ENCODE measurements around the gene LYRM4.

The LYRM4 gene

DNA sequence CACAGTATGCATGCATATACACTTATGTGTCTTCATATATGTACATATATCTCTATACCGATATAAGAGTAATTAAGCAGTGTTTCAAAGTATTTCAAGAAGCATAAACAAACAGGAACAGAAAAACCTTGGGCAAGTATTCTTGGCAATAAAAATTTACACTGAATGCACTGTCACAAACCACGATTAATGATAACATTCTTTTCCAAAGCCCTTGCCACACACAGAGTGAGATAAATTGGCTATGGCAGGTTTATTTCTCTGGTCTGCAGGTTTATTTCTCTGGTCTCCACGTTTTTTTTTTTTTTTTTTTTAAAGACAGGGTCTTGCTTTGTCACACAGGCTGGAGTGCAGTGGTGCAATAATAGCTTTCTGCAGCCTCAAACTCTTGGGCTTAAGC, 102.6 kb downstream of the LYRM4 start:
- TF ChIP-seq, protein P1, sequence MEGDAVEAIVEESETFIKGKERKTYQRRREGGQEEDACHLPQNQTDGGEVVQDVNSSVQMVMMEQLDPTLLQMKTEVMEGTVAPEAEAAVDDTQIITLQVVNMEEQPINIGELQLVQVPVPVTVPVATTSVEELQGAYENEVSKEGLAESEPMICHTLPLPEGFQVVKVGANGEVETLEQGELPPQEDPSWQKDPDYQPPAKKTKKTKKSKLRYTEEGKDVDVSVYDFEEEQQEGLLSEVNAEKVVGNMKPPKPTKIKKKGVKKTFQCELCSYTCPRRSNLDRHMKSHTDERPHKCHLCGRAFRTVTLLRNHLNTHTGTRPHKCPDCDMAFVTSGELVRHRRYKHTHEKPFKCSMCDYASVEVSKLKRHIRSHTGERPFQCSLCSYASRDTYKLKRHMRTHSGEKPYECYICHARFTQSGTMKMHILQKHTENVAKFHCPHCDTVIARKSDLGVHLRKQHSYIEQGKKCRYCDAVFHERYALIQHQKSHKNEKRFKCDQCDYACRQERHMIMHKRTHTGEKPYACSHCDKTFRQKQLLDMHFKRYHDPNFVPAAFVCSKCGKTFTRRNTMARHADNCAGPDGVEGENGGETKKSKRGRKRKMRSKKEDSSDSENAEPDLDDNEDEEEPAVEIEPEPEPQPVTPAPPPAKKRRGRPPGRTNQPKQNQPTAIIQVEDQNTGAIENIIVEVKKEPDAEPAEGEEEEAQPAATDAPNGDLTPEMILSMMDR (IDR thresholded peaks at IDR 0.05; ENCODE audit: unreplicated experiment in 3 of 3): no peak
- Mint-ChIP-seq H3K27me3 (ENCODE audit: low read depth) (peaks cover 9% of the 10 kb centered on the region), H3K4me3 (no peak overlapping the region), H3K36me3 (ENCODE audit: low read depth) (no peaks in the 10 kb centered on the region), H3K4me1 (no peaks in the 10 kb centered on the region), H3K9me3 (no peaks in the 10 kb centered on the region), H3K27ac (no peak overlapping the region)

GRCh38 chr6:5157621-5158138, 103.1 kb downstream of the LYRM4 start:
- Mint-ChIP-seq H3K36me3 (ENCODE audit: low read depth) (no peaks in the 10 kb centered on the region), H3K9me3 (no peaks in the 10 kb centered on the region), H3K4me3 (no peak overlapping the region), H3K27me3 (ENCODE audit: low read depth) (peaks cover 9% of the 10 kb centered on the region), H3K4me1 (no peaks in the 10 kb centered on the region), H3K27ac (no peak overlapping the region)
- TF ChIP-seq, protein P1 (IDR thresholded peaks at IDR 0.05; ENCODE audit: unreplicated experiment in 3 of 3): no peak

DNA sequence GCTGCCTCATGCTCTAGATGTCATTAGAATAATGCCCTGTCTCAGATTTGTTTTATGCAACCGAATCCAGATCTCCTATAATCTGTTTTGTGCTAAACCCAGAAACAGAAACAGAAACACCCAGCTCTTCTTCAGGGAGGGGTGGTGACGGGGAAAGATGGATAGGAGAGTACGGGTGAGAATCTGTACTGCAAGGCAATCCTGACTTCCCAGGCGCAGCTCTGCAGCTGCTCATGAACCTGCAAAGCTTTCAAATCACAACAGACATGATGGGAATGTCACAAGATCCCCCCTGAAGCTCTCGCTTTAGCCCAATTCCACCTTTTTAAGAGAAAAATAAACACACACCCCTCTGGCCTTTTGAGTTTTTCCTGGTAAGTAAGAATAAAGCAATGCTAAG, 104.1 kb downstream of the LYRM4 start:
- no peak overlapping the region for H3K27ac Mint-ChIP-seq
- no peak overlapping the region for H3K4me3 Mint-ChIP-seq
- no peaks in the 10 kb centered on the region for H3K4me1 Mint-ChIP-seq
- H3K9me3 Mint-ChIP-seq: no peaks in the 10 kb centered on the region
- TF ChIP-seq, protein P1 (IDR thresholded peaks at IDR 0.05; ENCODE audit: unreplicated experiment in 3 of 3): no peak
- peaks cover 9% of the 10 kb centered on the region for H3K27me3 Mint-ChIP-seq (ENCODE audit: low read depth)
- no peaks in the 10 kb centered on the region for H3K36me3 Mint-ChIP-seq (ENCODE audit: low read depth)

DNA sequence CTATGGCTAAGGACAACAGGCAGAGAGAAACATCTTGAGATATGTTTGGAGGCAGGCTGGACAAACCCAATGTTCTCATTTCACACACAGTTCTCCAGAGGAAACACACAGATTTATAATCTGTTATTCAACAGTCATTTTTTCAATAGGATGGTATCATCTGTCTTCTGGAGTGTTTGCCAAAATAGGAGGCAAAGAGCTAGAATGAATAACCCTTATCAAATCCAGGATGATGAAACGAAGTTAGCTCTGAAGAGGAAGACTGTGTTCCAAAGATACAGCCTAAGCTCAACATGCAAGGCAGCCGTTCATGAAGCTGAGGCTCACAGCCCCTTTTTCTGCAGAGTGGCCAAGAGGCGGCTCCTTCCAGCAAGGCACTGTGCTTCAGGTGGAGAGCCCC, 104.8 kb downstream of the LYRM4 start:
- Mint-ChIP-seq H3K27me3 (ENCODE audit: low read depth) (peaks cover 9% of the 10 kb centered on the region), H3K4me1 (no peaks in the 10 kb centered on the region), H3K9me3 (no peaks in the 10 kb centered on the region), H3K4me3 (no peak overlapping the region), H3K36me3 (ENCODE audit: low read depth) (no peaks in the 10 kb centered on the region), H3K27ac (no peak overlapping the region)
- TF ChIP-seq, protein P1 (IDR thresholded peaks at IDR 0.05; ENCODE audit: unreplicated experiment in 3 of 3): no peak

DNA sequence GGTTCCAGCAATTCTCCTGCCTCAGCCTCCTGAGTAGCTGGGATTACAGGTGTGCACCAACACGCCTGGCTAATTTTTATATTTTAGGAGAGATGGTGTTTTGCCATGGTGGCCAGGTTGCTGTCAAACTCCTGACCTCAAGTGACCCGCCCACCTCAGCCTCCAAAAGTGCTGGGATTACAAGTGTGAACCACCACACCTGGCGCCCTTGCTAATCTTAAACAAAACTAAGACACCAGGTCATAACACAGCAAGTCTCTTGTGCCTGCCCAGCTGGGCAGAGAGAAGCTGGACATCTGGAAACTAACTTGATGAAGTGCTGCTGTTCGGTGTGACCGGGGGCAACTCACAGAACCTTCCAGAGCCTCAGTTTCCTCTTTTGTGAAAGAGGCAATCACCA, 107.6 kb downstream of the LYRM4 start:
- Mint-ChIP-seq H3K27me3 (ENCODE audit: low read depth) (peaks cover 5% of the 10 kb centered on the region), H3K27ac (no peak overlapping the region), H3K4me1 (no peaks in the 10 kb centered on the region), H3K9me3 (no peaks in the 10 kb centered on the region), H3K4me3 (no peak overlapping the region), H3K36me3 (ENCODE audit: low read depth) (no peaks in the 10 kb centered on the region)
- TF ChIP-seq, protein P1 (IDR thresholded peaks at IDR 0.05; ENCODE audit: unreplicated experiment in 3 of 3): no peak

DNA sequence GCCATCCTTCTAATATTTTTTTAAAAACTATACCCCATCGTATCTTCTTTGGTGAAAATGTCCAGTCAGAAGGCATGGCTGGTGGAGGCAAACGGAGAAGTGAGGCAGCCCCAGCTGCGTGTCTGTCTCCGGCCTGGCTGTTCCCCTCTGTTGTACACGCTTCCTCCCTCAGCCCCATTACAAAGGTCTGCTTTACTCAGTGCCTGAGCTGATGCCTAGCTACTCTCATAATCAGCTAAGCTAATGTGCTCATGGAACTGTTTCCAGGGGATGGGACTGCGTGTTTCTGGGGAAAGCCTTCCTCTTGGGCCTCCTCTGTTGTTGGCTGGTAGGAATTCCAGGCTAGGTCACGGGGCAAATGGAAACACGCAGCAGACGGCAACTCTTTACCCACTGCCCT, 108.3 kb downstream of the LYRM4 start:
- TF ChIP-seq, protein P1 (IDR thresholded peaks at IDR 0.05; ENCODE audit: unreplicated experiment in 3 of 3): no peak
- Mint-ChIP-seq H3K4me3 (no peak overlapping the region), H3K4me1 (no peaks in the 10 kb centered on the region), H3K27ac (no peak overlapping the region), H3K36me3 (ENCODE audit: low read depth) (no peaks in the 10 kb centered on the region), H3K27me3 (ENCODE audit: low read depth) (peaks cover 5% of the 10 kb centered on the region), H3K9me3 (no peaks in the 10 kb centered on the region)
